HG03095 (cell line): Measurements from ENCODE around the gene CDH4.

Source experiments
- ATAC-seq: cut with Tn5 transposase; IDR thresholded peaks from one replicate; pipeline ENCODE4 v1.9.1; 2021; ENCODE audit warnings: moderate library complexity; ENCODE audit not compliant: unreplicated experiment

Gene CDH4

GRCh38 chr20:61765081-61765870 lies 513.2 kb downstream of the CDH4 start:
- no peak for ATAC-seq

GRCh38 chr20:61765871-61766654 lies 514.0 kb downstream of the CDH4 start:
- no peak for ATAC-seq

GRCh38 chr20:61766921-61767610 lies 515.0 kb downstream of the CDH4 start:
- ATAC-seq = no peak

- no peak for ATAC-seq
Observed at GRCh38 chr20:61767761-61768494, 515.9 kb downstream of the CDH4 start.

- ATAC-seq = no peak
Observed at GRCh38 chr20:61768571-61769285, 516.7 kb downstream of the CDH4 start.

GRCh38 chr20:61769286-61769832 lies 517.3 kb downstream of the CDH4 start:
- ATAC-seq = no peak

GRCh38 chr20:61770113-61770585 lies 518.1 kb downstream of the CDH4 start:
- ATAC-seq = no peak

- no peak for ATAC-seq
Observed at GRCh38 chr20:61771805-61772350, 519.8 kb downstream of the CDH4 start.

- ATAC-seq = no peak
Observed at GRCh38 chr20:61772828-61773631, 521.0 kb downstream of the CDH4 start.

- ATAC-seq = no peak
Observed at GRCh38 chr20:61773926-61774587, 522.0 kb downstream of the CDH4 start.

GRCh38 chr20:61775423-61775822 lies 523.4 kb downstream of the CDH4 start:
- no peak for ATAC-seq

- ATAC-seq = no peak
Observed at GRCh38 chr20:61776491-61777075, 524.5 kb downstream of the CDH4 start.

GRCh38 chr20:61777773-61778494 lies 525.9 kb downstream of the CDH4 start:
- ATAC-seq = no peak

GRCh38 chr20:61778495-61778863 lies 526.4 kb downstream of the CDH4 start:
- no peak for ATAC-seq

GRCh38 chr20:61779176-61779965 lies 527.3 kb downstream of the CDH4 start:
- no peak for ATAC-seq

GRCh38 chr20:61780066-61780465 lies 528.0 kb downstream of the CDH4 start:
- no peak for ATAC-seq
